OCI-LY3 (cell line): ENCODE results near the gene EDNRB.

Experiments used
- EZH2phosphoT487 ChIP-seq: fragments of 200-600 bp; shearing (Covaris generic); IDR thresholded peaks from 2 replicates; pipeline ENCODE4 v1.6.1; 2018; ENCODE audit warnings: antibody characterized with exemption, mixed run types, low read depth
- TF ChIP-seq, protein P1 (sequence below): fragments of 200-600, 300-600 bp; sonication (generic); IDR thresholded peaks from 2 replicates; pipeline ENCODE4 v1.5.1; 2014; ENCODE audit warnings: antibody characterized with exemption, low read length, low read depth

DNA sequence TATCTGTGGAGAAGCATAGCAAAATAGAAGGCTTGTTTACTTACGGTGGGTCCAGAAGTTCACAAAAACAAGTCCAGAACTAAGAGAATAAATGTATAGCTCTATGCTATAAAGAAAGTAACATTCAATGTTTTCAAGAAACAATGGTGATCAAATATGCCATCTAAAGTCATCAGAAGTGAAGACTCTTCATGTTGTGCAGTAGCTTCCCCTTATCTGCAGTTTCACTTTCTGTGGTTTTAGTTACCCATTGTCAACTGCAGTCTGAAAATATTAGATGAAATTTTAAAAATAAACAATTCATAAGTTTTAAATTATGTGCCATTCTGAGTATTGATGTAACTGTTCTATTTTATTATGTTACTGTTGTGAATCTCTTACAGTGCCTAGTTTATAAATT, 72.5 kb downstream of the EDNRB start:
- TF ChIP-seq, protein P1, sequence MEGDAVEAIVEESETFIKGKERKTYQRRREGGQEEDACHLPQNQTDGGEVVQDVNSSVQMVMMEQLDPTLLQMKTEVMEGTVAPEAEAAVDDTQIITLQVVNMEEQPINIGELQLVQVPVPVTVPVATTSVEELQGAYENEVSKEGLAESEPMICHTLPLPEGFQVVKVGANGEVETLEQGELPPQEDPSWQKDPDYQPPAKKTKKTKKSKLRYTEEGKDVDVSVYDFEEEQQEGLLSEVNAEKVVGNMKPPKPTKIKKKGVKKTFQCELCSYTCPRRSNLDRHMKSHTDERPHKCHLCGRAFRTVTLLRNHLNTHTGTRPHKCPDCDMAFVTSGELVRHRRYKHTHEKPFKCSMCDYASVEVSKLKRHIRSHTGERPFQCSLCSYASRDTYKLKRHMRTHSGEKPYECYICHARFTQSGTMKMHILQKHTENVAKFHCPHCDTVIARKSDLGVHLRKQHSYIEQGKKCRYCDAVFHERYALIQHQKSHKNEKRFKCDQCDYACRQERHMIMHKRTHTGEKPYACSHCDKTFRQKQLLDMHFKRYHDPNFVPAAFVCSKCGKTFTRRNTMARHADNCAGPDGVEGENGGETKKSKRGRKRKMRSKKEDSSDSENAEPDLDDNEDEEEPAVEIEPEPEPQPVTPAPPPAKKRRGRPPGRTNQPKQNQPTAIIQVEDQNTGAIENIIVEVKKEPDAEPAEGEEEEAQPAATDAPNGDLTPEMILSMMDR = no peak
- TF ChIP-seq EZH2phosphoT487 = no peak
